NT2/D1 (cell line): ENCODE results near the gene NOTO.

Source experiments
- YY1 ChIP-seq: IDR thresholded peaks from 2 replicates; pipeline ENCODE4 v1.6.1; 2011; ENCODE audit not compliant: insufficient read length, insufficient read depth
- ZNF274 ChIP-seq: IDR thresholded peaks from 2 replicates; pipeline ENCODE4 v1.6.1; 2011; ENCODE audit warnings: mild to moderate bottlenecking, low read depth, low read length

DNA sequence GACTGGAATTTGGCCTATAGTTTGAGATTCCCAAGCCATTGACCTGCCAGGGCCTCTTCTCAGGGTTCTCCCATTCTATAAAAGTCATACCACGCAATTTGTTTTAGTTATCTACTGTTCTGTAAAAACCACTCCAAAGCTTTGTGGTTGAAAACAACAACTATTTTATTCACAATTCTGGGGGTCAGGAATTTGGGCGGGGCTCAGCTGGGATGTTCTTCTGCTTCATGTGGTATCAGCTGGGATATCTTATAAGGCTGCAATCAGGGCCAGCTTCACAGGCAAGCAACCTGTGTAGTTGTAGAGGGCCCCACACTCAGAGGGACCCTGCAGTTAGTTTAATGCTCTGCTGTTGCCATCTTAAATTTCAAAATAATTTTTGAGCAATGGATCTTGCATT is 16.4 kb upstream of the NOTO start:
- TF ChIP-seq YY1 (no peak), ZNF274 (no peak)
